ENCODE data around the gene MARCHF4.
"Not testable (repeated sequence)": the region's sequence is repeated elsewhere in the genome, so short reads cannot be mapped to it uniquely, and the experiment has no call there.

DNA sequence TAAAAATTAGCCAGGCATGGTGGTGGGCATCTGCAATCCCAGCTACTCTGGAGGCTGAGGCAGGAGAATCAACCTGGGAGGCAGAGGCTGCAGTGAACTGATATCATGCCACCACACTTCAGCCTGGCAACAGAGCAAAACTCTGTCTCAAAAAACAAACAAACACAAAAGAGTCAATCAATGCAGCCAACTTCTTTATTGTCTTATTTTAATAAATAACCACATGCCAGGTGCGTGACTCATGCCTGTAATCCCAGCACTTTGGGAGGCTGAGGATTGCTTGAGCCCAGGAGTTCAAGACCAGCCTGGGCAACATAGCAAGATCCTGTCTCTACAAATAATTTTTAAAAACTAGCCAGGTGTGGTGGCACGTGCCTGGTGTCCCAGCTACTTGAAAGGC is 12.1 kb upstream of the MARCHF4 start:
- TF ChIP-seq, protein P1, sequence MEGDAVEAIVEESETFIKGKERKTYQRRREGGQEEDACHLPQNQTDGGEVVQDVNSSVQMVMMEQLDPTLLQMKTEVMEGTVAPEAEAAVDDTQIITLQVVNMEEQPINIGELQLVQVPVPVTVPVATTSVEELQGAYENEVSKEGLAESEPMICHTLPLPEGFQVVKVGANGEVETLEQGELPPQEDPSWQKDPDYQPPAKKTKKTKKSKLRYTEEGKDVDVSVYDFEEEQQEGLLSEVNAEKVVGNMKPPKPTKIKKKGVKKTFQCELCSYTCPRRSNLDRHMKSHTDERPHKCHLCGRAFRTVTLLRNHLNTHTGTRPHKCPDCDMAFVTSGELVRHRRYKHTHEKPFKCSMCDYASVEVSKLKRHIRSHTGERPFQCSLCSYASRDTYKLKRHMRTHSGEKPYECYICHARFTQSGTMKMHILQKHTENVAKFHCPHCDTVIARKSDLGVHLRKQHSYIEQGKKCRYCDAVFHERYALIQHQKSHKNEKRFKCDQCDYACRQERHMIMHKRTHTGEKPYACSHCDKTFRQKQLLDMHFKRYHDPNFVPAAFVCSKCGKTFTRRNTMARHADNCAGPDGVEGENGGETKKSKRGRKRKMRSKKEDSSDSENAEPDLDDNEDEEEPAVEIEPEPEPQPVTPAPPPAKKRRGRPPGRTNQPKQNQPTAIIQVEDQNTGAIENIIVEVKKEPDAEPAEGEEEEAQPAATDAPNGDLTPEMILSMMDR (IDR thresholded peaks at IDR 0.05), result not testable (repeated sequence)
- not testable (repeated sequence) for TF ChIP-seq POLR2A (IDR thresholded peaks at IDR 0.05)
